ENCODE measurements around the gene CPA5.

CPA5 gene

DNA sequence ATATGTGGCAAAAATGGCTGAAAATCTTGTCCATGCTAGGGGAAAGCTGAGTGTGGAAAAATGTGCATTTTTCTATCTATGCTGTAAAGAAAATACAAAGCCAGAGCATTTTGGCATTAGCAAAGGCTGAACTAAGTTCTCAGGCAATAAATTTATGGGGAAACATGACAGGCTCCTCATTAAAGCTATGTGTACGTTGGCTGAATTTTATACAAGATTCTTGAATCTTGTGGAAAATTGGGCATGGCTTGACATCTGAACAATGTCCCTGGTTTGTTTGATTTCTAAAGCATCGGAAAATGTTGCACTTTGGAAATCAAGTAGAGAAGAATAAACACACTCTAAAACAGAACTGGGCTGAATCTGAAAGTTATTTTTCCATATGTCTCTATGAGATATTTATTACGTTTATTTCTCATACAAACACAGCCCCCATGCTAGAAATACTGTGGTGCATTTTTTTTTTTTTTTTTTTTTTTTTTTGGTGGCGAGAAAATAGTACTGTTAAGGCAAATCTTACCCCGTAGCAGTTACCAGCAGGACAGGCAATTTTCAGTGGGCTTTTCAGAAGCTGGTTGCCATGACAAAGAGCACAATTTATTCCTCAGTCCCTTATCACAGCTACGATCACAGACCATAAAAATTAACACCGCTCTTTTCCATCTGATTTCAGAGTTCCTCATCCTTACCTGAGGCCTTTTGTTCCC lies 52.6 kb downstream of the CPA5 start:
- DNase-seq (ENCODE audit: low spot score), result no peak

GRCh38 chr7:130397758-130398073 lies 53.1 kb downstream of the CPA5 start:
- no peak for DNase-seq (ENCODE audit: low spot score)

DNA sequence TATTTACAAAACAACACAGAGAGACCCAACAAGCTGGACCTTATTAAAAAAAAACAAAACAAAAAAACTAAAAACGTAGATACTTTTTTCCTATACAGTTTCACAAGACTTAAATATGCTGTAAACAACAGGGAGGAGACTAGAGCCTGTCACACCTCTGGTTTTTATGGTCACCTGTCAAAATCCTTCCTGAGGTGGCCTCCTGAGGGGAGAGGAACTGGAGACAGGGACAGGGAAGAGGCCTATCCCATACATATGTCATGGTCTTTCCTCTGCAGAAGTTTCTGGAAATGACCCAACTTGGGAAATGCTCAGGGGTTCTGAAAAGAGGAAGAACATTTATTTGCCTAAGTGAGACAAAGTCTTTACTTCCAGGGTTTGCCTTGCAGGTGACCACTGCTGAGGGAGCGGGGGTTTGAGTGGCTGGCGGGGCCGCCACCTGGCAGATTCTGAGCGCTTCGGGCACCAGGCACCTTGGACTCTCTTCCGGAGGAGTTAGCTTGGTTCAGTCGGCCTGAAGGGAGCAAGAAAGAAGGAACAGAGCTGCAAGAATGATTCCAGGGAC lies 54.0 kb downstream of the CPA5 start:
- DNase-seq (ENCODE audit: low spot score), result no peak

GRCh38 chr7:130400120-130400572 lies 55.5 kb downstream of the CPA5 start:
- peak; percentile 77 for DNase-seq (ENCODE audit: low spot score)

DNA sequence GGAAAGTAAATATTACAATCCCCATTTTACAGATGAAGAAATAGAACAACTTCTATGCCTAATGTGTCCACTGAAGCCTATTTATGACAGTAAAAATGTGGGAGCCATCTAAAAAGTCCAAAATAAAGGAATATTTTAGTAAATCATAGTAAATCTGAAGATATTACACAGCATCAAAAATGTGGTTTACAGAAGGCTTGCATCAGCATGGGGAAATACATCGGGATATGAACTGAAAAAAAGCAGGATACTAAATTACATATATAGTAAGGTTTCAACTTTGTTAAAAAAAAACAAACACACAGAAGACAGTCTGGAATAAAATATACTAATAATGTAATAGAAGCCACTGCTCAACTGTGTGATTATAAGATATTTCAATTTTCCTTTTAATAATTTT lies 56.5 kb downstream of the CPA5 start:
- DNase-seq (ENCODE audit: low spot score), result no peak

- no peak for DNase-seq (ENCODE audit: low spot score)
Measured at GRCh38 chr7:130401578-130401977, 57.0 kb downstream of the CPA5 start.

DNA sequence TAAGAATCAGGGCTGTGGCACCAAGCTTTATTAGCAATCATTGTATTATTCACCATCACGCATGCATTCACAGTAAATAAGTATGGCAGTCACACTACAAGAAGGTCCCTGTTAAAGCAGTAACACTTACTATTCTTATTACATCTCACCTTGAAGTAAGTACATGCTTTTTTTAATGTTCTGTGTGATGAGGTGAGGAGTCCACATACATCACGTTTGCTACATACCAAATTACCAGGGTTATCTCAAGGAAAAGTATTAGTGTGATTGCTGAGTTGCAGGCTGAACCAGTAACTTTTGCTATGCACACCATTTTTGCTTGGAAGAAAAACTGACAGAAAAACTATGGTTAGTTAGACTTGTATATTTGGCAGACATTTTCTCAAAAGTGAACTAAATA lies 60.4 kb downstream of the CPA5 start:
- DNase-seq (ENCODE audit: low spot score), result no peak

- DNase-seq (ENCODE audit: low spot score), result no peak
Measured at GRCh38 chr7:130409067-130409711, 64.6 kb downstream of the CPA5 start.

DNA sequence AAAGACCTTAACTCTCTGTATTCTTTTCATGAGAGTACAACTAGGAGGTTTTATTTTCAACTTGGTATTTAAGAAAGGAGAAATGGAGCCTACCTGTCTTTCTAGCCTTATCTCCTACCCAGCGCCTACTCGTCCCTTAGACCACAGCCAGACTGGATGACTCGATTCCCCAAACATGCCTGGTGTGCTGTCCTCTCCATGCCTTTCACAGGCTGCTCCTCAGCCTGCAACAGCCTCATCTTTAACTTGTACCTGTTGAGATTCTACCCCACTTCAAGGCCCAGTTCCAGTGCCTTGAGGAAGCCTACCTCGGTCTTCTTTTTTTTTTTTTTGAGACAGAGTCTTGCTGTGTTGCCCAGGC lies 65.1 kb downstream of the CPA5 start:
- DNase-seq (ENCODE audit: low spot score), result no peak

GRCh38 chr7:130410868-130411541 lies 66.4 kb downstream of the CPA5 start:
- no peak for DNase-seq (ENCODE audit: low spot score)

DNA sequence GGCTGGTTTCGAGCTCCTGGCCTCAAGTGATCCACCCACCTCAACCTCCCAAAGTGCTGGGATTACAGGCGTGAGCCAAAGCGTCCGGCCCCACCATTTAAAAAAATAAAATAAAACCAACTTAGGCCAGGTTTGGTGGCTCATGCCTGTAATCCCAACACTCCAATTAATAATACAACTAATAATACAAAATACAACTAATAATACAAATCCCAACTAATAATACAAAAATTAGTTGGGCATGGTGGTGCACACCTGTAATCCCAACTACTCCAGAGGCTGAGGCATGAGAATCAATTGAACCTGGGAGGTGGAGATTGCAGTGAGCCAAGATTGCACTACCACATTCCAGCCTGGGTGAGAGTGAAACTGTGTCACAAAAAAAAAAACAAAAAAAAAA lies 68.6 kb downstream of the CPA5 start:
- no peak for DNase-seq (ENCODE audit: low spot score)

DNA sequence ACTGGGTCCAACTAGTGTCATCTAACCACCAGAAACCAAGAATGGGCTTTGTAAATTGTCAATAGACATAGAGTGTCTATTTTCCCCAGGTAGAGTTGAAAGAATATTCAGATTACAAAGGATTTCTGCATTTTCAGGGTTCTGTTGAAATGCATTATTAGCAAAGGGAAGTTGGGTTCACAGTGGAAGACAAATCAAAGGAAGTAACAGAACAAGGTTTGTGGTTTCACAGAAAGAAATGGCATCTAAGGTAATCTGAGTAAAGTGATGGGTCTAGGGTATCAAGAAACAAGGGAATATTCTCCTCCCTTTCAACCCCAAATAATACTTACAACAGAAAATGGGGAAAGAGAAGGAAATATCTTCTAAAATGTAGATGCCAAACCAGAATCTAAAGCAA lies 70.4 kb downstream of the CPA5 start:
- DNase-seq (ENCODE audit: low spot score), result no peak

- DNase-seq (ENCODE audit: low spot score), result no peak
Measured at GRCh38 chr7:130417213-130417612, 72.6 kb downstream of the CPA5 start.

GRCh38 chr7:130418306-130418705 lies 73.7 kb downstream of the CPA5 start:
- no peak for DNase-seq (ENCODE audit: low spot score)
